Effector CD4-positive, alpha-beta T cell (primary cell): Measurements from ENCODE around the gene DCUN1D2.
"Not testable (repeated sequence)": the region's sequence is repeated elsewhere in the genome, so short reads cannot be mapped to it uniquely, and the experiment has no call there.

Experiments used
- DNase-seq: peaks from one replicate; pipeline ENCODE4 v3.0.0-alpha.2; 2020

DCUN1D2 gene

GRCh38 chr13:113489171-113489548 is 1.4 kb downstream of the DCUN1D2 start:
- no peak for DNase-seq

DNA sequence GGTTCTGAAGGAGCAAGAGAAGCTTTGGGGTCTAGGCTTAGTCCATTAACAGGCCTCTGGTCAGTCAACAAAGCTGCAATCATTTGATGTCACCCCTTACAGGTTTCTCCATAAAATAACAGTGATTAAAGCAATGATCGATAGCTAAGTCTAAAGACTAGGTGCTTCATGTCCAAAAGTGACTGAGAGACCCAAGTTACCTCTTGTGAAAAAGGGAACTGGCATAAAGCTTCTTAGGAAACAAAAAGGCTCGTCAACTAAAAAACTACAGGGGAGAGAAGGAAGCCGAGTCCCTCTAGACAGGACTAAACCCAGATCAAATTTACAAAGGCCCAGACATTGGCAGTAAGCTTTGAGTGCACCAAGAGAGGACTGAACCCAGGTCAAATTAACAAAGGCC is 2.2 kb downstream of the DCUN1D2 start:
- DNase-seq = no peak

DNA sequence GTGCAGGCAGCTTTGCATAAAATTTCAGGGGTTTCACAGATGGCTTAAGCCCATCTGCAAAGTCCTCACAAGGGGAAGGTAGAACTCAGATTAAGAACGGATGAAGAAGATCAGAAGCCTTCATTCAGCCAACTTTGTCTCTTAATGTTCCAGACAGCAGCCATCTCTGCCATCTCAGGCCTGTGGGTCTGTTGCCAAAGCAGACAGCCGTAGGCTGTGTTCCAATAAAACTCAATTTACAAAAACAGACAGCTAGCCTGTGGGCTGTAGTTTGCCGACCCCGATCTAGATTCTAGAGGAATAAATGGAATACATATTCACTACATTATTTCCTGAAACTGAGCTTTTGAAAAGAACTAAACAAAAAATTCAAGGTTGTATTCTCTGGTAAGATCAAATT is 3.8 kb downstream of the DCUN1D2 start:
- no peak for DNase-seq

GRCh38 chr13:113485545-113485944 is 5.0 kb downstream of the DCUN1D2 start:
- no peak for DNase-seq

DNA sequence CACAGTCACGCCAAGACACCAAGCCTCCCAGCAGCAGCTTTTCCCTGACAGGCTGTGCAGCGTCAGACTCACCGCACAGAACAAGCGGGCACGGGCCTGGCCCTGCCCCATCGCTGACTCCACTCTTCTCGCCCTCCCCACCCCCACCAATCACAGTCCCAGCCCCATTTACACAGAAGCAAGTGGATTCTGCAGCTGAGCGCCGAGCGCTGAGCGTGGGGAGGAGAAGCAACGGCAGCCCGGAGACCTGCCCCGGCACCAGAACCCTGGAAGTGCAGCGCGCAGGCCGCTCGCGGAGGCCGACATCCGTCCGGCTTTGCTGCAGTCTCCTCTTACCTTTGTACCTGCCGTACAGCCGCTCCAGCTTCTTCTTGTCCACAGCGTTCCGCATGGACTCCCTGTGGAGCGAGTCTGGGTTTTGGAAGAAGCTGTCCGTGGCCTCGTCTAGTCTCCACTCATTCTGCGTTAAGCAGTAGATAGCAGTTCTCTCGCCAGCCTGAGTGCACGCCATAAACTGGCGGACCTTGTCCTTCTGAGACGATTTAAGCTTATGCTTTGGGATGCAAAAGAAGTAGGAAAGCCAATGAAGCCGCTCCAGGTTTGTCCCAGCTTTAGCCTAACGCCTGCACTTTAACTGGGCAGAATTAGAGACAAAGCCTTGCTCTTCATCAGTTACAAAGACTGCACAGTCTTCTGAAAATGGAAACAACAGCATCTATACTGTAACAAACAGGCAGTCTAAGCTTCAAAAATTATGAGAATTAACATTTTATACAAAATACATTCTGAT is 6.8 kb downstream of the DCUN1D2 start:
- DNase-seq = no peak

DNA sequence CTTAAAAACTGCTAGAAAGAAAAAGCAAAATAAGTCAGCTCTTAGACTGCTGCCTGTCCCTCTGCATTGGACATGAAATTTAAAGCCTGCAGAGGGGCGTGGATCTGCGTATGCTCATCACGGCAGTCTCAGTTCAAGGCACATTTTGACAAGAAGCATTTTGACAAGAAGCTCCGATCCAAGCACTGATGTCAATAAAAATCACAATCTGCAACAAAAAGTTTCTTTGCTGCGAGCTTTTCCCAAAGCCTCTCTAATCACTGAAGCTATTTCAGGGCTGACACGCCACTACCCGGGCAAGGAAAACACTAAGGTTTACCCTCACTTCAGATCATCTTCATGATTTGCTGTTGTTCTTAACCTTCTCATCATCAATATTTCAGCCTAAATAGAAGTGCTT is 7.4 kb downstream of the DCUN1D2 start:
- DNase-seq = no peak

- DNase-seq = no peak
These were observed 11.3 kb downstream of the DCUN1D2 start for GRCh38 chr13:113479179-113479578.

GRCh38 chr13:113477724-113478123 is 12.8 kb downstream of the DCUN1D2 start:
- DNase-seq = no peak

- no peak for DNase-seq
These were observed 13.7 kb downstream of the DCUN1D2 start for GRCh38 chr13:113476811-113477210.

DNA sequence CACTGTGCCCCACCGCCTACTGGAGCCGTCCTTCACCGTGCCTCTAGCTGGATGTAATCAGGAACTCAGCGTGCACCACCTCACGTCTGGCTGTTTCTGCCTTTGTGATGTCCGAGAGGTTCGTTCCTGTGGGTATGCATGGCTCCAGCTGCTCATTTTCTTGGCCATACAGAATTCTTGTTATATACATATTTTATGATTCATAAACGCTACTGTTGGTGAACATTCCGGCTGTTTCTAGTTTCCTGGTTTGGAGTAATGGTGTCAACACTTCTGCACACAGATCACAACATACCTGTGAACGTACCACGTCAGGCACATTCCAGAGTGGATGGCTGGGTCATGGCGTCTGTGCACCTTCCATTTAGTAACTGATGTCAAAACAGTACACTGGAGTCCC is 14.6 kb downstream of the DCUN1D2 start:
- no peak for DNase-seq

DNA sequence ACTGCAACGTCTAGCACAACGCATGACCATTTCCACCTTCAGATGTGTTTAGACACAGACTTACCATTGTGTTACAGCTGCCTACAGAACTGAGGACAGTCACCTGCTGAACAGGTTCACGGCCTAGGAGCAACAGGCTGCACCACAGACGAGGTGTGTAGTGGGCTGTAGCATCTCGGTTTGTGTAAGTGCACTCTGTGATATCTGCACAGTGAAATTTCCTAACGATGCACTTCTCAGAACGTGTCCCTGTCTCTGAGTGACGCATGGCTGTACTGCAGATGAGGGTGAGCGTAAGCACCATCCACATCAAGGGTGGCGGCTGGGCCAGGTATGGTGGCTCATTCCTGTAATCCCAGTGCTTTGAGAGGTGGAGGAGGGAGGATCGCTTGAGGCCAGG is 15.2 kb downstream of the DCUN1D2 start:
- no peak for DNase-seq

DNA sequence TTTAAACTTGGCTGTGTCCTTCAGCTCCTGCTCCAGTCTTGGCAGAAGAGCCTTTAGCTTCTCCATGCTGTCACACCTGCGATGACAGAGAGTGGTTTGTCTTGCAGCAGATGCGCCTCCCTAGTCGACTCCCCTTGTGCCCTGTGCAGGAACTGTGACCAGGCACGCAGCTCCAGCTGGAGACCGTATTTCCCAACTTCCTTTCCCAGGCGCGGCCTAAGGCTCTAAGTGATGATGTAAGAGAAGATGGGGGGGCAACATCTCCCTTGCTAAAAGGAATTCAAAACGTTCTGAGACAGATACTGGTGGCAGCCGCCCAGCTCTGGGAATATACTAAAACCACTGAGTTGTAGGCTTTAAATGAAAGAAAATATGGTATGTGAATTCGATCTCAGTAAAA is 16.3 kb downstream of the DCUN1D2 start:
- no peak for DNase-seq

DNA sequence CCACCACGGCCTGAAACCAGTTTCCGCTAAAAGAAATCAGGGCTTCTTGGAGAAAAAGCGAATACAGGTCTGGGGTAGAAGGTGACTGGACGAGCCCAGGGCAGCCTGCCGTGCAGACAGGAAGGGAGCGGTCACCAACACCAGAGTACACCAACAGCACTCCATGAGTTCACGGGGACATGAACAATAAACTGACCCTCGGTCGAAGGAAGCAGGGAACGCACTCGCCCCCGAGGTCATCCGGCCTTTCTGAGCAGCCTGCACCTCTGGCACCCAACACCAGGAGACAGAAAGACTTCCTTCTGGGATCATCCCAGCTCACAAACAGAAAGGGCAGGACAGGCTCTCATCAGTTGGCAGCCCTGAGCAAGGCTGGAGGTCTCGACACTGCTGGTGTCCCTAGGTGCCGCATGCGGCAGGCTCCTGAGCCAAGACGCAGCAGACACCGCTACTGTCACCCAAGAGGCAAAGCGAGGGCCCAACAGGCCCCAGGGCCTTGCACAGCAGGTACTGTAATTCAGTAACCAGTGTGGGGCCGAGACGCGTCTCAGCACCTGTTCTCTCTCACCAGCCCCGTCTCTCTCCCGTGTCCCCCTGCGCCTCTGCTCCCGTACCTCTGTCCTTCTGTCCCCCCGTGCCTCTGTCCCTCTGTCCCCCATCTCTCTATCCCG is 18.0 kb downstream of the DCUN1D2 start:
- DNase-seq = no peak

- no peak for DNase-seq
These were observed 18.7 kb downstream of the DCUN1D2 start for GRCh38 chr13:113471844-113472243.

- not testable (repeated sequence) for DNase-seq
These were observed 19.8 kb downstream of the DCUN1D2 start for GRCh38 chr13:113470635-113471163.

GRCh38 chr13:113470073-113470472 is 20.4 kb downstream of the DCUN1D2 start:
- DNase-seq = no peak

- DNase-seq = no peak
These were observed 20.9 kb downstream of the DCUN1D2 start for GRCh38 chr13:113469582-113469981.

DNA sequence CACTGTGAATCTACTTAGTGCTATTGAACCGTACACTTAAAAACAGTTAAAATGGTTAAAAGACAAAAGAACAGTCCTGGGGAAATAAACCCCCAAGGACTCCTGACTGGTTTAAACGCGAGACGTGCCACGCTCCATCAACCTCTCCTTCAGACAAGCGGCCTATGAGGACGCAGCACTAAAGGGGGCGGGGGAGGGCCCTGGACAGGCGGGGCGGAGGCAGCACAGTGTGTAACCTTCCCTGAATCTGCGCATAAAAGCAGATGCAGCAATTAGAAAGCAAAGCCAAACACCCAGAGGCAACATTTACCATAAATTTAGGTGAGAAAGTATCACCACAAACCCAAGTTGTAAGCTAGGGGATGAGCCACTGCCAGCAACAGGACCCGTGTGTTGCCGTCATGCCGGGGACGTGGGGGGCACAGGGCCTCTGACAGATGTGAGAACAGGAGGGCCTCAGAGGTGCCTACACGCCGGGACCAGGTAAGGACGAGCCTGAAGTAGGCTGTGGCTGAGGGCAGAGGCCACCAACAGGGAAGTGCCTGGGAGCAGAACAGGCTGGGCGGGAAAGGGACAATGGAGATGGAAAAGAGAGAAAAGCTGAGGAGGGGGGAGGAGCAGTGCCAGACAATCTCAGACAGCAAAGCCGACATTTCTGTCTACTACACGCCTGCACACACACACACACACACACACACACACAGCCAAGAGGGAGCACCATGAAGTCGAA is 21.9 kb downstream of the DCUN1D2 start:
- DNase-seq = no peak

DNA sequence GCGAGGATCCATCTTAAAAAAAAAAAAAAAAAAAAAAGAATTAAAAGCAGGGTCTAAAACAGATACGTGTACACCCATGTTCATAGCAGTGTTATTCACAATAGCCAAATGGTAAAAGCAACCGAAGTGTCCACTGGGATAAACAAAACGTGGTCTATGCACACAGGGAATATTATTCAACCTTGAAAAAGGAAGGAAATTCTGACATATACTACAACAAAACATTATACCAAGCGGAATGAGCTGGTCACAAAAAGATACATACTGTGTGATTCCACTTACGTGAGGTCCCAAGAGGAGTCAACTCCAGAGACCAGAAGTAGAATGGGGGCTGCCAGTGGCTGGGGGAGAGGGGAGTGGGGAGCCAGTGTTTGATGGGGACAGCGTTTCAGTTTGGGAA is 22.5 kb downstream of the DCUN1D2 start:
- DNase-seq = no peak

DNA sequence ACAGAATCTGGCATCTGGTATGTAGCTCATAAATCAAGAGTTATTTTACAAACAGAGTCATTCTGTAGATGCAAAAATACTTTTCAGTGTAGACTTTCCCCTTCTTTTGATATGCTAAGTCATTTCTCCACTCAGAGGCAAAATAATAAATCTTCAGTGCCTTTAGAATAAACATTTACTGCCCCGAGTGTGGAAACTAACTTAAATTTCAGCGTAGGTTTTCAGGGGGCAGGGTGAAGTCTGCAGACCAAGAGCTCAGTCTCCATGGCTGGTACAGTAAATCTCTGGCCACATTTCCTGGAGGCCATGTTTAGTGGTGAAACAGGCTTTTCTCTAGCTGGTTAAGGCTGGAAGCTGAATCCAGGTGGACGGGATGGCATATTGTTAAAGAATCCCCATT is 24.1 kb downstream of the DCUN1D2 start:
- DNase-seq = no peak

DNA sequence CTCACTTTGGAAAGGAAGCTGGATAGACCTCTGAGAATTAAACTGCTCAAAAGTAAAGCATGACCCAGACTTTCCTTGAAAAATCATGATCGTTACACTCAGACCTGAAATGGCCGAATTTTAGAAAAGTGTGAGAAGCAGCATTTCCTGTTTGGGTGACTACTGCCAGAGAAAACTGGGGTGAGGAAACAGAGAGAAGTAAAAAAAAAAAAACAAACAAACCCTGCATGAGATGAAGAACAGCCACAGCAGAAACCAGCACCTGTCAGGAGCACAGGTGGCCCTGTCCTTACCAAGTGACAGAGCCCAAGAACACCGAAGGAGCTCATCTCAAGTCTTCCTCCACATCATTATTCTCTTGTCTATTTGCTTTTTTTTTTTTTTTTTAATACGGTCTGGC is 25.2 kb downstream of the DCUN1D2 start:
- DNase-seq = no peak

DNA sequence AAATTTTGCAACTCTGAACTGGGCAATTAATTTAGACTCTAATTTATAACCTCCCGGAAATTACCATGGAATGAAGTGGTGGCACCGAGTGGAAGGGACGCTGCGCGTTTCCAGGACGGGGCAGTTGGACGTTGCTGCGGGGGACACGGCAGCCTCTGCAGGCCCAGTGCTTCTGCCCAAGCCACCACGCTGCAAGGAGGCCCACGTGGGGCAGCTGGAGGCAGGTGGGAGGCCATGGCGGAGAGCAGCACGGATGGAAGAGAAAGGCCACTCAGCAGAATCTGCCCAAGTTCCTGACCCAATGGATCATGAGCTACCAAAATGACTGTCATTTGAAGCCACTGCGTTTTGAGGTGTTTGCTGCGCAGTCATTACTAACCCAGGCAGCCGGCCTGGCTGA is 26.0 kb downstream of the DCUN1D2 start:
- DNase-seq = no peak

- no peak for DNase-seq
These were observed 29.3 kb downstream of the DCUN1D2 start for GRCh38 chr13:113461022-113461751.
